ENCODE measurements around the gene OR6M1.

OR6M1 gene

GRCh38 chr11:123838199-123838598 is 32.0 kb upstream of the OR6M1 start:
- H3K4me3 ChIP-seq (replicated peaks in 1 of 2; ENCODE audit: low read depth in 2 of 2, low read length in 2 of 2): no peak overlapping the region
- DNase-seq (ENCODE audit: low read depth in 2 of 2): no peak
- TF ChIP-seq CTCF (IDR thresholded peaks at IDR 0.05; ENCODE audit: low read depth, low read length): no peak

GRCh38 chr11:123833095-123833494 is 26.9 kb upstream of the OR6M1 start:
- no peak overlapping the region for H3K4me3 ChIP-seq (replicated peaks in 1 of 2; ENCODE audit: low read depth in 2 of 2, low read length in 2 of 2)
- no peak for DNase-seq (ENCODE audit: low read depth in 2 of 2)
- no peak for TF ChIP-seq CTCF (IDR thresholded peaks at IDR 0.05; ENCODE audit: low read depth, low read length)

- DNase-seq (ENCODE audit: low read depth in 2 of 2): no peak
- no peak for TF ChIP-seq CTCF (IDR thresholded peaks at IDR 0.05; ENCODE audit: low read depth, low read length)
- no peak overlapping the region for H3K4me3 ChIP-seq (replicated peaks in 1 of 2; ENCODE audit: low read depth in 2 of 2, low read length in 2 of 2)
Observed at GRCh38 chr11:123829745-123830144, 23.6 kb upstream of the OR6M1 start.

GRCh38 chr11:123822599-123822998 is 16.4 kb upstream of the OR6M1 start:
- no peak for TF ChIP-seq CTCF (IDR thresholded peaks at IDR 0.05; ENCODE audit: low read depth, low read length)
- H3K4me3 ChIP-seq (replicated peaks in 1 of 2; ENCODE audit: low read depth in 2 of 2, low read length in 2 of 2): no peak overlapping the region
- DNase-seq (ENCODE audit: low read depth in 2 of 2): peak in 1 of 2 donors; percentile 25

GRCh38 chr11:123822032-123822431 is 15.9 kb upstream of the OR6M1 start:
- no peak for DNase-seq (ENCODE audit: low read depth in 2 of 2)
- TF ChIP-seq CTCF (IDR thresholded peaks at IDR 0.05; ENCODE audit: low read depth, low read length): no peak
- H3K4me3 ChIP-seq (replicated peaks in 1 of 2; ENCODE audit: low read depth in 2 of 2, low read length in 2 of 2): no peak overlapping the region

GRCh38 chr11:123815122-123815521 is 9.0 kb upstream of the OR6M1 start:
- TF ChIP-seq CTCF (IDR thresholded peaks at IDR 0.05; ENCODE audit: low read depth, low read length): no peak
- no peak for DNase-seq (ENCODE audit: low read depth in 2 of 2)
- no peak overlapping the region for H3K4me3 ChIP-seq (replicated peaks in 1 of 2; ENCODE audit: low read depth in 2 of 2, low read length in 2 of 2)

- DNase-seq (ENCODE audit: low read depth in 2 of 2): no peak
- H3K4me3 ChIP-seq (replicated peaks in 1 of 2; ENCODE audit: low read depth in 2 of 2, low read length in 2 of 2): no peak overlapping the region
- TF ChIP-seq CTCF (IDR thresholded peaks at IDR 0.05; ENCODE audit: low read depth, low read length): no peak
Observed at GRCh38 chr11:123801765-123802164, 4.4 kb downstream of the OR6M1 start.
